ENCODE results near the gene ADH1A. TPM values are rescaled to one million over a fixed set of nuclear protein-coding genes. Genes with fewer than 3 reads are reported as not detected.

ADH1A gene
- polyA plus RNA-seq, 1 donor from 2014 or later, result not detected

GRCh38 chr4:99314211-99314610 lies 23.4 kb upstream of the ADH1A start:
- Histone ChIP-seq H3F3A (ENCODE audit: insufficient read depth, low read length, poor library complexity, severe bottlenecking) (no peaks in the 10 kb centered on the region), H3K27ac (ENCODE audit: low read length) (no peak overlapping the region), H3K4me3 (ENCODE audit: low read length) (no peak overlapping the region), H3K36me3 (ENCODE audit: insufficient read depth, low read length) (no peaks in the 10 kb centered on the region), H3K9ac (ENCODE audit: low read length) (no peak overlapping the region), H3K79me2 (replicated peaks; ENCODE audit: insufficient read depth, low read length) (no peaks in the 10 kb centered on the region), H2AFZ (ENCODE audit: low read depth, low read length) (no peak overlapping the region), H3K9me2 (ENCODE audit: insufficient read depth, low read length) (no peaks in the 10 kb centered on the region), H3K27me3 (ENCODE audit: insufficient read depth, low read depth, low read length) (no peaks in the 10 kb centered on the region), H4K20me1 (ENCODE audit: insufficient read depth) (no peaks in the 10 kb centered on the region), H3K9me3 (ENCODE audit: low read length) (no peaks in the 10 kb centered on the region), H3K4me2 (ENCODE audit: low read length) (no peak overlapping the region)
- TF ChIP-seq EP300 (conservative IDR thresholded peaks at IDR 0.05; ENCODE audit: poor library complexity, severe bottlenecking), result no peak
- no peak for TF ChIP-seq MXI1 (conservative IDR thresholded peaks at IDR 0.05; ENCODE audit: poor library complexity, severe bottlenecking)
- no peak for TF ChIP-seq SMC3 (conservative IDR thresholded peaks at IDR 0.05; ENCODE audit: poor library complexity)
- TF ChIP-seq REST (IDR thresholded peaks at IDR 0.05; ENCODE audit: borderline replicate concordance), result no peak
- no peak for TF ChIP-seq CTCF (IDR thresholded peaks at IDR 0.05; ENCODE audit: poor library complexity, severe bottlenecking)
- no peak for TF ChIP-seq POLR2AphosphoS5 (IDR thresholded peaks at IDR 0.05)
- no peak for TF ChIP-seq TAF1 (IDR thresholded peaks at IDR 0.05; ENCODE audit: low read depth)
- TF ChIP-seq EZH2 (IDR thresholded peaks at IDR 0.05; ENCODE audit: borderline replicate concordance, insufficient read depth, low read length, poor library complexity, severe bottlenecking), result no peak
- TF ChIP-seq RAD21 (conservative IDR thresholded peaks at IDR 0.05), result no peak

GRCh38 chr4:99310389-99310788 lies 19.6 kb upstream of the ADH1A start:
- H3K4me2 ChIP-seq (ENCODE audit: low read length), result no peak overlapping the region
- H3F3A ChIP-seq (ENCODE audit: insufficient read depth, low read length, poor library complexity, severe bottlenecking), result no peaks in the 10 kb centered on the region
- H3K9ac ChIP-seq (ENCODE audit: low read length), result no peak overlapping the region
- no peaks in the 10 kb centered on the region for H3K36me3 ChIP-seq (ENCODE audit: insufficient read depth, low read length)
- H3K79me2 ChIP-seq (replicated peaks; ENCODE audit: insufficient read depth, low read length), result no peaks in the 10 kb centered on the region
- H3K27ac ChIP-seq (ENCODE audit: low read length), result no peak overlapping the region
- H4K20me1 ChIP-seq (ENCODE audit: insufficient read depth), result no peaks in the 10 kb centered on the region
- H3K4me3 ChIP-seq (ENCODE audit: low read length), result no peak overlapping the region
- no peak overlapping the region for H2AFZ ChIP-seq (ENCODE audit: low read depth, low read length)
- H3K9me3 ChIP-seq (ENCODE audit: low read length), result no peaks in the 10 kb centered on the region
- no peaks in the 10 kb centered on the region for H3K27me3 ChIP-seq (ENCODE audit: insufficient read depth, low read depth, low read length)
- TF ChIP-seq EZH2 (IDR thresholded peaks at IDR 0.05; ENCODE audit: borderline replicate concordance, insufficient read depth, low read length, poor library complexity, severe bottlenecking) (no peak), TAF1 (IDR thresholded peaks at IDR 0.05; ENCODE audit: low read depth) (no peak), SMC3 (conservative IDR thresholded peaks at IDR 0.05; ENCODE audit: poor library complexity) (no peak), POLR2AphosphoS5 (IDR thresholded peaks at IDR 0.05) (no peak), EP300 (conservative IDR thresholded peaks at IDR 0.05; ENCODE audit: poor library complexity, severe bottlenecking) (no peak), RAD21 (conservative IDR thresholded peaks at IDR 0.05) (no peak), CTCF (IDR thresholded peaks at IDR 0.05; ENCODE audit: poor library complexity, severe bottlenecking) (no peak), REST (IDR thresholded peaks at IDR 0.05; ENCODE audit: borderline replicate concordance) (no peak), MXI1 (conservative IDR thresholded peaks at IDR 0.05; ENCODE audit: poor library complexity, severe bottlenecking) (no peak)
- H3K9me2 ChIP-seq (ENCODE audit: insufficient read depth, low read length), result no peaks in the 10 kb centered on the region

All from neural cell (in vitro differentiated cells).